Activated naive CD8-positive, alpha-beta T cell (primary cell): ENCODE data around the gene WDR41.
"Not testable (repeated sequence)": the region's sequence is repeated elsewhere in the genome, so short reads cannot be mapped to it uniquely, and the experiment has no call there.

Experiments used
- H3K27ac Mint-ChIP-seq: one replicate; pipeline ENCODE4 v1.8.0; 2021; ENCODE audit warnings: mixed read lengths
- H3K27me3 Mint-ChIP-seq: one replicate; pipeline ENCODE4 v1.8.0; 2021; ENCODE audit warnings: mixed read lengths
- H3K36me3 Mint-ChIP-seq: one replicate; pipeline ENCODE4 v1.8.0; 2021; ENCODE audit warnings: mixed read lengths
- H3K4me1 Mint-ChIP-seq: one replicate; pipeline ENCODE4 v1.8.0; 2021; ENCODE audit warnings: low read depth, mixed read lengths
- H3K4me3 Mint-ChIP-seq: one replicate; pipeline ENCODE4 v1.8.0; 2021; ENCODE audit warnings: mild to moderate bottlenecking, mixed read lengths
- H3K9me3 Mint-ChIP-seq: one replicate; pipeline ENCODE4 v1.8.0; 2021; ENCODE audit warnings: low read depth, mixed read lengths

The WDR41 gene

GRCh38 chr5:77468875-77469274, 23.2 kb downstream of the WDR41 start:
- not testable (repeated sequence) for H3K27me3 Mint-ChIP-seq, H3K4me1 Mint-ChIP-seq, H3K27ac Mint-ChIP-seq, H3K4me3 Mint-ChIP-seq, H3K9me3 Mint-ChIP-seq
- peaks cover 27% of the 10 kb centered on the region for H3K36me3 Mint-ChIP-seq

DNA sequence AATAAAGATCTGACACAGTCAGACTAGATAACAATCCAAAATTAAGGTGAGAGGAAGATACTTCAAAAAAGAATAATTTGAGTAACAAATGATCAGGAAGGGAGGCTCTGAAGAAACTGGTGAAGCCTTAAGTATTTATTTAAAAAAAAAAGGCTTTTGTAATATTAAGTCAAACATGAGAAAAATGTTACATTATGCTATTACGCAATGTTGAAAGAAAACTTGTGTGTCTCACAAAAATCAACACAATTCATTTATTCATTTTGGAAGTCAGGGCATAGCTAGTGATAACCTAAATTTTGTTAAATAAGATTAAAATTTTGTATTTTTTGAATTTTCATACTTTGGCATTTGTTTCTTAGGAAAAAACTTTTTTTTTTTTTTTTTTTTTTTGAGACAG, 28.2 kb downstream of the WDR41 start:
- no peaks in the 10 kb centered on the region for H3K4me1 Mint-ChIP-seq
- H3K36me3 Mint-ChIP-seq: peaks cover 11% of the 10 kb centered on the region
- H3K27ac Mint-ChIP-seq: no peak overlapping the region
- H3K27me3 Mint-ChIP-seq: no peaks in the 10 kb centered on the region
- H3K9me3 Mint-ChIP-seq: no peaks in the 10 kb centered on the region
- H3K4me3 Mint-ChIP-seq: no peak overlapping the region

- no peaks in the 10 kb centered on the region for H3K27me3 Mint-ChIP-seq
- H3K27ac Mint-ChIP-seq: no peak overlapping the region
- H3K9me3 Mint-ChIP-seq: no peaks in the 10 kb centered on the region
- no peak overlapping the region for H3K4me3 Mint-ChIP-seq
- no peaks in the 10 kb centered on the region for H3K4me1 Mint-ChIP-seq
- peaks cover 6% of the 10 kb centered on the region for H3K36me3 Mint-ChIP-seq
Observed at GRCh38 chr5:77461287-77461686, 30.8 kb downstream of the WDR41 start.

- Mint-ChIP-seq H3K4me1 (no peaks in the 10 kb centered on the region), H3K27ac (no peak overlapping the region), H3K27me3 (no peaks in the 10 kb centered on the region), H3K36me3 (peaks cover 11% of the 10 kb centered on the region), H3K9me3 (no peaks in the 10 kb centered on the region), H3K4me3 (no peak overlapping the region)
Observed at GRCh38 chr5:77454123-77454522, 38.0 kb downstream of the WDR41 start.

DNA sequence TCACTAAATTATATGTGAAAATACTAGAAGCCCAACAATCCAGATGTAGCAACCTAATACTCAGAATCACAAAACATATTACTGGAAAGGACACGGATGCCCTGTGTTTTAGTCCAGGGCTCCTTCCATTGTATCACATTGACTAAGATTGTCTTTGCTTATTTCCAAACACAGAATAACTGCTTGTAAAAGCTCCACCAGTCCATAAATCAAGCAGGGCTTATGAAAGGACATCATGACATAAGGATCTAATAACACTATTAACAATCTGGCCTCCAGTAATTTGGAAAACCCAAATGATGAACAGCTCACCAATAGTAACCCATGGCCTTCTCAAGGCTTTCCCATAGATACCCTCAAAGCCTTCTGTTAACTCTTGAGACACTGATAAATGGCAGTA, 39.8 kb downstream of the WDR41 start:
- H3K27me3 Mint-ChIP-seq: no peaks in the 10 kb centered on the region
- no peaks in the 10 kb centered on the region for H3K9me3 Mint-ChIP-seq
- H3K4me1 Mint-ChIP-seq: no peaks in the 10 kb centered on the region
- no peak overlapping the region for H3K4me3 Mint-ChIP-seq
- H3K36me3 Mint-ChIP-seq: peaks cover 20% of the 10 kb centered on the region
- H3K27ac Mint-ChIP-seq: no peak overlapping the region

GRCh38 chr5:77449981-77450380, 42.1 kb downstream of the WDR41 start:
- Mint-ChIP-seq H3K9me3 (no peaks in the 10 kb centered on the region), H3K4me1 (no peaks in the 10 kb centered on the region), H3K27ac (no peak overlapping the region), H3K4me3 (no peak overlapping the region), H3K27me3 (no peaks in the 10 kb centered on the region), H3K36me3 (peaks cover 30% of the 10 kb centered on the region)

- H3K36me3 Mint-ChIP-seq: peaks cover 33% of the 10 kb centered on the region
- no peak overlapping the region for H3K4me3 Mint-ChIP-seq
- no peaks in the 10 kb centered on the region for H3K9me3 Mint-ChIP-seq
- H3K4me1 Mint-ChIP-seq: no peaks in the 10 kb centered on the region
- no peak overlapping the region for H3K27ac Mint-ChIP-seq
- H3K27me3 Mint-ChIP-seq: no peaks in the 10 kb centered on the region
Observed at GRCh38 chr5:77449277-77449676, 42.8 kb downstream of the WDR41 start.

- no peak overlapping the region for H3K27ac Mint-ChIP-seq
- no peaks in the 10 kb centered on the region for H3K27me3 Mint-ChIP-seq
- H3K4me3 Mint-ChIP-seq: no peak overlapping the region
- no peaks in the 10 kb centered on the region for H3K4me1 Mint-ChIP-seq
- no peaks in the 10 kb centered on the region for H3K9me3 Mint-ChIP-seq
- peaks cover 35% of the 10 kb centered on the region for H3K36me3 Mint-ChIP-seq
Observed at GRCh38 chr5:77448831-77449230, 43.3 kb downstream of the WDR41 start.

- Mint-ChIP-seq H3K4me1 (no peaks in the 10 kb centered on the region), H3K27ac (no peak overlapping the region), H3K4me3 (no peak overlapping the region), H3K36me3 (peaks cover 29% of the 10 kb centered on the region), H3K27me3 (no peaks in the 10 kb centered on the region), H3K9me3 (no peaks in the 10 kb centered on the region)
Observed at GRCh38 chr5:77444356-77444755, 47.8 kb downstream of the WDR41 start.

DNA sequence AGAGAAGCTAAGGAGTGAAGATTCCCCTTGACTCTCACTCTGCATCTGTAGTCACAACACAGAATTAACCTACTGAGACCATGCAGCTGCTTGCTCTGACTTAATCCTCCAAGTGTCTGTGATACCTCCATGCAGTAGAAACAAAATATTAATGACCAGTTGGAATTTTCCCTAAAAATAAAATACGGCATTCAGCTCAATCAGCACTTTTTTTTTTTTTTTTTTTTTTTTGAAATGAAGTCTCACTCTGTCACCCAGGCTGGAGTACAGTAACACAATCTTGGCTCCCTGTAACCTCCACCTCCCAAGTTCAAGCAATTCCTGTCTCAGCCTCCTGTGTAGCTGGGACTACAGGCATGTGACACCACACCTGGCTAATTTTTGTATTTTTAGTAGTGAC, 48.4 kb downstream of the WDR41 start:
- Mint-ChIP-seq H3K27ac (no peak overlapping the region), H3K36me3 (peaks cover 27% of the 10 kb centered on the region), H3K9me3 (no peaks in the 10 kb centered on the region), H3K4me1 (no peaks in the 10 kb centered on the region), H3K27me3 (no peaks in the 10 kb centered on the region), H3K4me3 (no peak overlapping the region)

- Mint-ChIP-seq H3K36me3 (peaks cover 15% of the 10 kb centered on the region), H3K4me1 (no peaks in the 10 kb centered on the region), H3K27ac (no peak overlapping the region), H3K9me3 (no peaks in the 10 kb centered on the region), H3K4me3 (no peak overlapping the region), H3K27me3 (no peaks in the 10 kb centered on the region)
Observed at GRCh38 chr5:77438071-77438470, 54.0 kb downstream of the WDR41 start.

- H3K36me3 Mint-ChIP-seq: peaks cover 22% of the 10 kb centered on the region
- no peak overlapping the region for H3K27ac Mint-ChIP-seq
- H3K4me1 Mint-ChIP-seq: no peaks in the 10 kb centered on the region
- H3K27me3 Mint-ChIP-seq: no peaks in the 10 kb centered on the region
- H3K4me3 Mint-ChIP-seq: no peak overlapping the region
- H3K9me3 Mint-ChIP-seq: no peaks in the 10 kb centered on the region
Observed at GRCh38 chr5:77437194-77437593, 54.9 kb downstream of the WDR41 start.

- H3K36me3 Mint-ChIP-seq: peaks cover 18% of the 10 kb centered on the region
- H3K27me3 Mint-ChIP-seq: no peaks in the 10 kb centered on the region
- no peaks in the 10 kb centered on the region for H3K4me1 Mint-ChIP-seq
- no peaks in the 10 kb centered on the region for H3K9me3 Mint-ChIP-seq
- no peak overlapping the region for H3K27ac Mint-ChIP-seq
- no peak overlapping the region for H3K4me3 Mint-ChIP-seq
Observed at GRCh38 chr5:77431719-77432118, 60.4 kb downstream of the WDR41 start.

DNA sequence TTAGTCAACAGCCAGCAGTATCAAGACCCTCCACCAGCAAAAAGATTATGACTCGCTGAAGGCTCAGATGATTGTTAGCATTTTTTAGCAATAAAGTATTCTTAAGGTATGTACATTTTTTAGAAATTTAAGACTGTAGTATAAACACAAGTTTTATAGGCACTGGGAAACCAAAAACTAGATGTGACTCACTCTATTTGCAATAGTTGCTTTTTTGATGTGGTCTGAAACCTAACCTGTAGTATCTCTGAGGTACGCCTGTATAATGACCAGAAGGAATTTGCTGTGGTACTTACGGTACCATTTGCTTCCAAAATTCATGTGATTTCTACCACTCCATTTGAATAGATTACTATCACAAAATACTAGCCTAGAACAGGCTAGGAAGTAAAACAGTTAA, 60.8 kb downstream of the WDR41 start:
- Mint-ChIP-seq H3K4me3 (no peak overlapping the region), H3K4me1 (no peaks in the 10 kb centered on the region), H3K27me3 (no peaks in the 10 kb centered on the region), H3K36me3 (peaks cover 14% of the 10 kb centered on the region), H3K9me3 (no peaks in the 10 kb centered on the region), H3K27ac (no peak overlapping the region)

DNA sequence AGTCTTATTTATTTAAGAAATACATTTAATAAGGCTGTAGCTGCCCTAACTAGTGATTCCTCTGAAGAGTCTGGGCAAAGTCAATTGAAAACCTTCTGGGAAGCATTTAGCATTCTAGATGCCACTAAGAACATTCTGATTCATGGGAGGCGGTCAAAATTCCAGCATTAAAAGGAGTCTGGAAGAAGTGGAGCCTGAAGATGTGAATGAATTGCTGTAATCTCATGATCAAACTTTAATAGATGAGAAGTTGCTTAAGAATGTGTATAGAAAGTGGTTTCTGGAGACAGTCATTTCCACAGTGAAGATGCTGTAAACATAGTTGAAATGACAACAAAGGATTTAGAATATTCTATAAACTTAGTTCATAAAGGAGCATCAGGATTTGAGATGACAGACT, 61.4 kb downstream of the WDR41 start:
- H3K36me3 Mint-ChIP-seq: peaks cover 12% of the 10 kb centered on the region
- no peaks in the 10 kb centered on the region for H3K4me1 Mint-ChIP-seq
- no peak overlapping the region for H3K27ac Mint-ChIP-seq
- H3K4me3 Mint-ChIP-seq: no peak overlapping the region
- no peaks in the 10 kb centered on the region for H3K27me3 Mint-ChIP-seq
- H3K9me3 Mint-ChIP-seq: no peaks in the 10 kb centered on the region

- Mint-ChIP-seq H3K9me3 (no peaks in the 10 kb centered on the region), H3K36me3 (peaks cover 10% of the 10 kb centered on the region), H3K4me1 (no peaks in the 10 kb centered on the region), H3K4me3 (no peak overlapping the region), H3K27me3 (no peaks in the 10 kb centered on the region), H3K27ac (no peak overlapping the region)
Observed at GRCh38 chr5:77428526-77428925, 63.6 kb downstream of the WDR41 start.

DNA sequence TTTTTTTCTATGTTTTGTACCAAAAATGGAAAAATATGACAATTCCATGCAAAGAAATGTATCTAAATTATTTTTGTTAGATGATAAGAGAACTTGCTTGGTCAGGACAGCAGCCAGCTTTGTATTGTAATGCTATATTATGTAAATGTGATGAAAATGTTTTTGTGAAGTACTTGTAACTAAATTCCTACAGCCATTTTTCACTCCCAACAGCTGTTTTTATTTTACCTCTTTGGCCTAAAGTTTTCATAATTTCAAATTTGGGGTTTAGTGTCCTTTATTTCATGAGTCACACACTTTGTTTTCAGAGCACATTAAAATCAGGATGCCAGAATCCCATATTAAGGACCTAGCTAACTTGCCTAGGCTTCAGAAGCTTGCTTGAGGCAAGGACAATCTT, 64.1 kb downstream of the WDR41 start:
- H3K4me3 Mint-ChIP-seq: no peak overlapping the region
- H3K27me3 Mint-ChIP-seq: no peaks in the 10 kb centered on the region
- H3K9me3 Mint-ChIP-seq: peaks cover 3% of the 10 kb centered on the region
- peaks cover 8% of the 10 kb centered on the region for H3K36me3 Mint-ChIP-seq
- no peaks in the 10 kb centered on the region for H3K4me1 Mint-ChIP-seq
- no peak overlapping the region for H3K27ac Mint-ChIP-seq
